ENCODE results near the gene PFKL.

The PFKL gene

DNA sequence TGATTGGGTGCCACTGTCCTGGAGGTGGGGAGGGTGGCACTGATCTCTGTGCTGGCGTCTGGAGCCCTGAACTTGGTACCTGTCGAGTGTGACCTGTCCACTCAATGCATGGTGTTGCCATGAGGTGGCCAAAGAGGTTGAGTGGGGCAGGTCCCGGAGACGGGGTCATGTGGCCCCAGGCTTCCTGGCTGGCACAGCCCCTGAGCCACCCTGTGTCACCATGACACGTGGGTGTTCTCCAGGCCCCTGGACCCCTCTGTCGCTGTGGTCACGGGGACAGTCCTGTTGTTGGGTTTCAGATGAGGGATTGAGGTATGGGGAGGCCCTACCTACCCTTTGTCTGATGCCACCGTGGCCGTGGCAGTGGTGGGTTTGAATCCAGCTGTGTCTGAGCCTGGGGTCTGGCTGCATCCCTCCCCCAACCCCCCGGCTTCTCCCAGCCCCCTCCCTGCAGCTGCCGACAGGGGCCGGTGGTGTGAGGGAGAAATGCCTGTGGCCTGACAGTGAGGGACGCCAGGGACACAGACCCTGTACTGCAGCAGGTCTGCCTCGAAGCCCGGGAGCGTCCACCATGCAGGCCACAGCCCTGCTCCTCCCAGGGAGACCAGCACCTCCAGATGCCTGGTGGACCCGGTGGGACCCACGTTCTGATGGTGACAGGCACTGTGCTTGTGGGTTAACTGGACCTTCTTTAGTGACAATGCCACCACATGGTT lies 65.6 kb downstream of the PFKL start:
- DNase-seq (ENCODE audit: low spot score) = no peak

DNA sequence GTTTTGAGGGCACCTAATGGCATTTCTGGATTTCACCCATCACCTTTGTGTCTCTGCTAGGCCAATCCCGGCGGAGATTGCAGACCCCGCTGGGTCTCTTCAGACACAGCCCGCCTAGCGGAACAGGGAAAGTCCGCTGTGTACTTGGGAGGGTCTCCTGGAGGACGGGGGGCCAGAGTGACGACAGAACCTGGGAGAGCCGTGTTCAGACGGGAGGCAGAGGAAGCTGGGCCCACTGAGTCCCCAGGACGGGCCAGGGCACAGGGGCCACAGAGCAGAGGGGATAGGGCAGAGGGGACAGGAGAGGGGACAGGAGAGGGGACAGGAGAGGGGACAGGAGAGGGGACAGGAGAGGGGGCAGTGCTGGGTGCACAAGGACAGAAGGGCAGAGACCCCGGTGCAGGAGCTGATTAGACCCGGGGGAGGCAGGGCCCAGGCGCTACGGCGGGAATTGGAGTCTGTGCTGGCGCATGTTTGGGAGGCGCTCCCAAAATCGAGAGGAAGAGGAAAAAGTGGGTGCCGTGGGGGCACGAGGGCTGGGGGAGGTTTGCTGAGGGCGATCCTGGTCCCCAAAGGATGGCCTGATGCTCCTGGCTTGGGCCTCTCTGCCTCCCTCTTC lies 66.2 kb downstream of the PFKL start:
- no peak for DNase-seq (ENCODE audit: low spot score)

DNA sequence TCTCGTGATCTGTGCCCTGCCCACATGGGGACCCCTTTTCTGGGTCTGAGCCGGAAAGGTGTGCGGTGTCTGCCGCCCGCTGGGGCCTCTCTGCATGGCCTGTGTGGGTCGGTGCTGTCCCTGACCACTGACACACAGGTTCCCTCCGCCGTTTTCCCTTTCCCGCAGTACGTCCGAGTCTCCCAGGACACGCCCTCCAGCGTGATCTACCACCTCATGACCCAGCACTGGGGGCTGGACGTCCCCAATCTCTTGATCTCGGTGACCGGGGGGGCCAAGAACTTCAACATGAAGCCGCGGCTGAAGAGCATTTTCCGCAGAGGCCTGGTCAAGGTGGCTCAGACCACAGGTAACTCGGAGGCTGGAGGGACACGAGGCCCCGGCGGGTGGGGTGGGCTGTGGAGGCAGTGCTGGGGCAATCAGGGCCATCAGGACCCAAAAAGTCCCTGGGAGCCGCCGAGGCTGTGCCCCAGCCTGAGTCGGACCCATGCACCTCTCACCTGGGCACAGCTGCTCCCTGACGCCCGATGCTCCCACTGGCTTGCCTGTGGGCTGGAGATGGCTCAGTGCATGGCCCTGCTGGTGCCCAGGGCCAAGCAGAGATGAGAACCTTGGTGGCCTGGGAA lies 66.8 kb downstream of the PFKL start:
- DNase-seq (ENCODE audit: low spot score) = no peak

GRCh38 chr21:44368711-44369446 lies 69.0 kb downstream of the PFKL start:
- no peak for DNase-seq (ENCODE audit: low spot score)

DNA sequence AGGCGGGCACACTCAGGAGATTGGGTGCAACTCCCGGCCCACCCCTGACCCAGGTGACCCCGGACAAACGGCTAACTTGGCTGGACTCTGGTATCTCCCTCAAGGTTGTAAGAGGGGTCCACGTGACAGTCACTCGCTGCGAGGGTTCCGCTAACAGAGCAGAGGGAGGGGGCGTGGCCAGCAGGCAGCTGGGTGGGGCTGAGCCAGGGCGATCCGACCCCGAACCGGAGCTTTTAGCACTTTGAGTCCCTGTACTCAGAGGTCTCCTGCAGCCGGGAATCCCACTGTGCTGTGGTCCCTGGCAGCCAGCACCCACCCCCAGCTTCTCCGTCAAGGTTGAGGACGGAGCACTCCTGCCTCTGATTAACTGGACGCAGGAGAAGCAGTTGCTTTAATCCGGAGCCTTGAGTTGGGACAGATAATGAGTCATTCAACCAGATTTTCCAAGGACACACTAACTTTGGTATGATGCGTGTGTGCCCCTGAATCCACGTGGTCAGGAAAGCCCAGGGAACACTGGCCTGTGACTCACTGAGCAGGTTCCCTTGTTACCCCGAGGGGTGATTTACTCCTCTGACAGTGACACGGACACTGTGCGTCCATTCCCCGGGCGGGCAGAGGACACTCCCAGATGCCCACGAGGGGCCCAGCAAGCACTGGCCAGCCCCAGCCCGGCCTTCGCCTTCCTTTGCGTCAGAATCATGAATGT lies 70.3 kb downstream of the PFKL start:
- no peak for DNase-seq (ENCODE audit: low spot score)

DNA sequence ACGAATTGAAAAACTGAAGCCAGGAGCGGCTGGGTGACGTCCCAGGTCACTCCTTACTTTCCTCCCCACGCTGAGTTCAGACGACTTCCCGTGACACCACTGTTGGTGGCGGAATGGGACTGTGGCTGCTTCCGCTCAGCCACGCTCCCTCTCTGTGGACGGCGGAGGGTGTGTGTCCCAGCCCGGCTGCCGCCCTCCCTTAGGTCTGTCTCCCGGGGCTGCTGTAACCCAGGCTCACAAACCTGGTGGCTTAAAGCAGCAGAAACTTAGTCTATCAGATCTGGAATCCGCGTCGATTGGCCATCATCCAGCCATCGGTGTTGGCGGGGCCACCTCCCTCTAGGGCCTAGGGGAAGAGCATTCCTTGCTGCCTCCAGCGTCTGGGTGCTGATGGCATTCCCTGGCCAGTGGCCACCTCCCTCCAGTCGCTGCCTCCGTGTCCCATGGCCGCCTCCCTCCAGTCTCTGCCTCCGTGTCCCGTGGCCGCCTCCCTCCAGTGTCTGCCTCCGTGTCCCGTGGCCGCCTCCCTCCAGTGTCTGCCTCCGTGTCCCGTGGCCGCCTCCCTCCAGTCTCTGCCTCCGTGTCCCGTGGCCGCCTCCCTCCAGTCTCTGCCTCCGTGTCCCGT lies 71.0 kb downstream of the PFKL start:
- DNase-seq (ENCODE audit: low spot score) = no peak

DNA sequence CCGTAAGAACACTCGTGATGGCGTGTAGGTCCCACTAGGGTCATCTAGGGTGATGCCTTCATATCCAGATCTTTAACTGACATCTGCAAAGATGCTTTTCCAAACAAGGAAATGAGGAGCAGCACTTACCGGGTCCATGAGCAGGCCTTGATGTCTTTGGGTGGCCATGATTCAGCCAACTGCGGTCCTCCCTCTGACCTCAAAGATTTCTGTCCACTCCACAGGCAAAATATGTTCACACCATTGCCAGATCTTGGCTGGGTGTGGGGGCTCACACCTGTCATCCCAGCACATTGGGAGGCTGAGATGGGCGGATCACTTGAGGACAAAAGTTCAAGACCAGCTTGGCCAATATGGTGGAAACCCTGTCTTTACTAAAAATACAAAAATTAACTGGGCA lies 71.7 kb downstream of the PFKL start:
- no peak for DNase-seq (ENCODE audit: low spot score)

GRCh38 chr21:44372616-44373015 lies 72.8 kb downstream of the PFKL start:
- no peak for DNase-seq (ENCODE audit: low spot score)

DNA sequence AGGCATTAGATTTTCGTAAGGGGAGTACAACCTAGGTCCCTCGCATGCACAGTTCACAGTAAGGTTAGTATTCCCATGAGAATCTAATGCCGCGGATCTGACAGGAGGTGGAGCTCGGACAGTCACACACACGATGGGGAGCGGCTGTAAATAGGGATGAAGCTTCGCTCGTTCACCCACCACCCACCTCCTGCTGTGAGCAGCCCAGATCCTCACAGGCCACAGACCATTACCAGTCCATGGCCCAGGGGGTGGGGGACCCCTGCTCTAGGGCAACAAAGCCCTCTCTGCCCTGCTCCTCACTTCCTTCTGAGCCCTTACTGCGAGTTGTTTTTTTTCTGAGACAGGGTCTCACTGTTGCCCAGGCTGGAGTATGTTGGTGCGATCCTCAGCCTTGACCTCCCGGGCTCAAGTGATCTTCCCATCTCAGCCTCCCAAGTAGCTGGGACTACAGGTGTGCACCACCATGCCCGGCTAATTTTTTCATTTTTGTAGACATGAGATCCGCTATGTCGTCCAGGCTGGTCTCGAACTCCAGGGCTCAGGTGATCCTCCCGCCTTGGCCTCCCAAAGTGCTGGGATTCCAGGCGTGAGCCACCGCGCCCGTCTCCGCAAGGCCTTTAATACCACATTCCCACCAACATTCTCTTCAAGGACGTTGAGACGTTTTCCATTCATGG lies 74.9 kb downstream of the PFKL start:
- no peak for DNase-seq (ENCODE audit: low spot score)

GRCh38 chr21:44375281-44375651 lies 75.4 kb downstream of the PFKL start:
- DNase-seq (ENCODE audit: low spot score) = peak; percentile 14

- DNase-seq (ENCODE audit: low spot score) = no peak
Observed at GRCh38 chr21:44375761-44376241, 75.9 kb downstream of the PFKL start.

DNA sequence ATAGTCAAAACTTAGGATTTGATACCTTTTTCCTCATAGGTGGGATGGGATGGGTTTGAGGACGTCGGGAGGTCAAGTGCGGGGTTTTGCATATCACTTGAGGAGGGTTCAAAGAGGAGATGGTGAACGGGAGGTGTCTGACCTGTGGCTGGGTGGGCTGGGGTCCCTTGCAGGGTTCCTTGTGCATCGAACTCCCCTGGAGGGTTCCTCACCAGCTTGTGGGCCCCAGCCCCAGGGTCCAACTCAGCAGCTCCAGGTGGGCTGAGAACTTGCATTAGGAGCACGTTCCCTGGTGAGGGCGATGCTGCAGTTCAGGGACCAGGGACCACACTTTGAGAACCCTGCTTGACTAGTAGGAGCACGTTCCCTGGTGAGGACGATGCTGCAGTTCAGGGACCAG lies 76.8 kb downstream of the PFKL start:
- no peak for DNase-seq (ENCODE audit: low spot score)

Measured in CD4-positive, alpha-beta T cell treated with Interleukin-15 for 4 hours (primary cell).